CD4-positive, alpha-beta T cell treated with Interleukin-21 for 1 hour (primary cell): ENCODE measurements around the gene CHCT1.
"Not testable (repeated sequence)": the region's sequence is repeated elsewhere in the genome, so short reads cannot be mapped to it uniquely, and the experiment has no call there.

Experiments
- DNase-seq: peaks from one replicate; pipeline ENCODE4 v3.0.0-alpha.2; 2020

CHCT1 gene

GRCh38 chr17:60401819-60402218, 20.5 kb upstream of the CHCT1 start:
- no peak for DNase-seq

- no peak for DNase-seq
Measured at GRCh38 chr17:60403523-60403810, 18.8 kb upstream of the CHCT1 start.

- no peak for DNase-seq
Measured at GRCh38 chr17:60403962-60404361, 18.3 kb upstream of the CHCT1 start.

GRCh38 chr17:60406887-60407286, 15.4 kb upstream of the CHCT1 start:
- DNase-seq, result no peak

GRCh38 chr17:60410001-60410400, 12.3 kb upstream of the CHCT1 start:
- no peak for DNase-seq

- no peak for DNase-seq
Measured at GRCh38 chr17:60412701-60413100, 9.6 kb upstream of the CHCT1 start.

GRCh38 chr17:60415146-60415545, 7.1 kb upstream of the CHCT1 start:
- no peak for DNase-seq

- DNase-seq, result no peak
Measured at GRCh38 chr17:60416368-60416925, 5.8 kb upstream of the CHCT1 start.

GRCh38 chr17:60419003-60419402, 3.3 kb upstream of the CHCT1 start:
- not testable (repeated sequence) for DNase-seq

- not testable (repeated sequence) for DNase-seq
Measured at GRCh38 chr17:60419875-60420274, 2.4 kb upstream of the CHCT1 start.

GRCh38 chr17:60421273-60422161, 772 bp upstream of the CHCT1 start:
- DNase-seq, result peak; percentile 75

- DNase-seq, result no peak
Measured at GRCh38 chr17:60423865-60424264, 1.6 kb downstream of the CHCT1 start.

GRCh38 chr17:60425626-60426025, 3.3 kb downstream of the CHCT1 start:
- no peak for DNase-seq

- DNase-seq, result no peak
Measured at GRCh38 chr17:60426596-60426995, 4.3 kb downstream of the CHCT1 start.

- DNase-seq, result not testable (repeated sequence)
Measured at GRCh38 chr17:60428491-60428890, 6.2 kb downstream of the CHCT1 start.

GRCh38 chr17:60430561-60430960, 8.3 kb downstream of the CHCT1 start:
- DNase-seq, result not testable (repeated sequence)

GRCh38 chr17:60433021-60433997, 11.0 kb downstream of the CHCT1 start:
- DNase-seq, result not testable (repeated sequence)

- peak; percentile 74 for DNase-seq
Measured at GRCh38 chr17:60435244-60436167, 13.2 kb downstream of the CHCT1 start.

- DNase-seq, result no peak
Measured at GRCh38 chr17:60436676-60437075, 14.4 kb downstream of the CHCT1 start.

GRCh38 chr17:60439501-60439900, 17.2 kb downstream of the CHCT1 start:
- no peak for DNase-seq

- DNase-seq, result no peak
Measured at GRCh38 chr17:60442271-60443173, 20.2 kb downstream of the CHCT1 start.
